K562 (cell line): Measurements from ENCODE around the gene EVL. TPM values are rescaled to one million over a fixed set of nuclear protein-coding genes. Genes with fewer than 3 reads are reported as not detected.
A peak's percentile ranks its signal among the peaks of the same experiment; 100 is the strongest.

ENCODE experiments used
- CBX3 ChIP-seq, 2 experiments: IDR thresholded peaks; 1 replicate in 1 of 2; 2 replicates in 1 of 2; pipeline ENCODE4 v1.6.1; 2012; ENCODE audit warnings: inconsistent platforms in 2 of 2, low read length in 2 of 2, borderline replicate concordance in 1 of 2, control low read depth in 1 of 2
- ELF1 ChIP-seq: fragments of 200-800 bp; sonication (Bioruptor generic); IDR thresholded peaks from 2 replicates; pipeline ENCODE4 v1.6.1; 2016; ENCODE audit warnings: missing genetic modification characterization, missing compliant biosample characterization
- HMGN3 ChIP-seq: IDR thresholded peaks from 2 replicates; pipeline ENCODE4 v1.6.1; 2011; ENCODE audit warnings: borderline replicate concordance, low read depth, mild to moderate bottlenecking, mixed read lengths, low read length; ENCODE audit not compliant: insufficient read length; ENCODE audit errors: extremely low read depth
- KDM2B ChIP-seq: fragments of 250-450 bp; sonication (Bioruptor Pico); IDR thresholded peaks from 2 replicates; pipeline ENCODE4 v1.8.0; 2021; ENCODE audit warnings: mild to moderate bottlenecking, moderate library complexity
- MITF ChIP-seq: IDR thresholded peaks from 2 replicates; pipeline ENCODE4 v1.6.1; 2014; ENCODE audit warnings: antibody characterized with exemption
- MTF1 ChIP-seq: fragments of 250-450 bp; sonication (Bioruptor Pico); IDR thresholded peaks from 2 replicates; pipeline ENCODE4 v1.9.0; 2021; ENCODE audit warnings: moderate library complexity, mild to moderate bottlenecking, inconsistent platforms, borderline replicate concordance
- NCOA1 ChIP-seq: fragments of 450-650 bp; IDR thresholded peaks from 2 replicates; pipeline ENCODE4 v1.6.1; 2016; ENCODE audit warnings: low read depth
- PHB2 ChIP-seq: fragments of 450-650 bp; IDR thresholded peaks from 2 replicates; pipeline ENCODE4 v1.6.1; 2017; ENCODE audit warnings: low read depth
- POLR2G ChIP-seq: fragments of 200-400 bp; formaldehyde crosslinking; IDR thresholded peaks from 2 replicates; pipeline ENCODE4 v1.6.1; 2017; ENCODE audit warnings: low read depth, mild to moderate bottlenecking, antibody characterized with exemption, low read length, moderate library complexity
- SIN3A ChIP-seq, 2 experiments: fragments of 150-350 bp in 1 of 2; IDR thresholded peaks; 2 replicates each; pipeline ENCODE4 v1.6.1; 2011 to 2016; ENCODE audit warnings: borderline replicate concordance in 2 of 2, low read depth in 2 of 2, low read length in 2 of 2, mild to moderate bottlenecking in 2 of 2, moderate library complexity in 2 of 2; ENCODE audit not compliant: control insufficient read depth in 1 of 2
- SMARCA4 ChIP-seq: fragments of 450-650 bp; IDR thresholded peaks from 2 replicates; pipeline ENCODE4 v1.6.1; 2016
- STAT5A ChIP-seq: IDR thresholded peaks from 2 replicates; pipeline ENCODE4 v1.6.1; 2012; ENCODE audit warnings: low read length, inconsistent platforms, borderline replicate concordance
- TCFL5 ChIP-seq: fragments of 250-450 bp; sonication (Bioruptor Pico); conservative IDR thresholded peaks from 2 replicates; pipeline ENCODE4 v1.6.1; 2021; ENCODE audit warnings: mild to moderate bottlenecking, moderate library complexity, matching md5 sums
- TSHZ1 ChIP-seq: fragments of 250-450 bp; sonication (Bioruptor Pico); IDR thresholded peaks from 2 replicates; pipeline ENCODE4 v1.4.0; 2020; ENCODE audit warnings: mild to moderate bottlenecking, moderate library complexity
- UBTF ChIP-seq, 2 experiments: IDR thresholded peaks; 2 replicates each; pipeline ENCODE4 v1.6.1; 2012; ENCODE audit warnings: improper control_type of control experiment in 2 of 2, low read depth in 2 of 2, low read length in 2 of 2, borderline replicate concordance in 1 of 2
- XRCC5 ChIP-seq: fragments of 200-400 bp; formaldehyde crosslinking; IDR thresholded peaks from 2 replicates; pipeline ENCODE4 v1.6.1; 2017; ENCODE audit warnings: low read depth, mild to moderate bottlenecking, low read length
- ZNF316 ChIP-seq: fragments of 450-650 bp; IDR thresholded peaks from 2 replicates; pipeline ENCODE4 v1.6.1; 2016
- polyA plus RNA-seq, 8 experiments: library from polyadenylated mRNA; depleted of rRNA in 4 of 8; stranded (reverse) in 5 of 8; unstranded in 3 of 8; fragments of >200 nt; fragmentation: Nextera tagmentation in 2 of 8; fragmentation: Illumina TruSeq in 1 of 8; extraction: Ambion mirVana in 2 of 8; extraction: Trizol in 1 of 8; gene quantifications; 2 replicates each; pipeline versions ENCODE4 v1.2.1 to v1.2.3, GENCODE V29; 2011 to 2014; ENCODE audit warnings: inconsistent platforms in 1 of 8, missing spikeins in 1 of 8
- total RNA-seq, 7 experiments: library from RNA; depleted of rRNA in 6 of 7; stranded (reverse); fragments of >200 nt in 6 of 7; fragmentation: Illumina TruSeq in 2 of 7; extraction: Trizol in 2 of 7; gene quantifications; 2 replicates each; pipeline versions ENCODE4 v1.2.1 to v1.2.3, GENCODE V29; 2011 to 2021; ENCODE audit warnings: low replicate concordance in 1 of 7

EVL gene
- total and polyA plus RNA-seq, 9 of the 15 experiments (the other 6 are each of a cell fraction or from before 2014, with no cell fraction given): 2.9 to 43.4 (median 23.9) TPM

- TF ChIP-seq PHB2 (peak; percentile 54), MTF1 (CRISPR knock-in tag) (no peak), TCFL5 (CRISPR knock-in tag) (no peak), NCOA1 (no peak), SMARCA4 (peak; percentile 85), KDM2B (CRISPR knock-in tag) (no peak), ELF1 (tag) (peak; percentile 56; the same call in 1 of the 2 replicates), XRCC5 (0 out of 2 replicates have a peak, but pooled peaks have one; percentile 5), ZNF316 (no peak), MITF (peak; percentile 28; the same call in 1 of the 2 replicates), TSHZ1 (CRISPR knock-in tag) (no peak), UBTF (IDR thresholded peaks at IDR 0.05; ENCODE audit: borderline replicate concordance in 1 of 2, low read depth in 2 of 2, low read length in 2 of 2) (0 out of 4 replicates have a peak, but pooled peaks of 1 of the 2 experiments have one; percentile 36), STAT5A (peak; percentile 80; the same call in 1 of the 2 replicates), SIN3A (IDR thresholded peaks at IDR 0.05; ENCODE audit: borderline replicate concordance in 2 of 2, control insufficient read depth in 1 of 2, low read depth in 2 of 2, low read length in 2 of 2) (no peak; a peak in 1 of 4 replicates), POLR2G (peak; percentile 74), CBX3 (IDR thresholded peaks at IDR 0.05; ENCODE audit: borderline replicate concordance in 1 of 2, low read length in 2 of 2) (peak in 1 of 2 experiments; percentile 56; a peak in 1 of 3 replicates), HMGN3 (peak; percentile 91)
Observed at GRCh38 chr14:100142073-100143040, 77.1 kb downstream of the EVL start (continued).
